MM.1S (cell line): Measurements from ENCODE around the gene CACNB3.

Experiments used
- CTCF ChIP-seq: fragments of 300-600 bp; sonication (generic); IDR thresholded peaks from 2 replicates; pipeline ENCODE4 v1.5.1; 2016; ENCODE audit warnings: antibody characterized with exemption, low read length, mixed read lengths
- EZH2 ChIP-seq: fragments of 300-600 bp; sonication (generic); optimal IDR thresholded peaks from 2 replicates; pipeline ENCODE3; 2017; ENCODE audit warnings: low read depth, mild to moderate bottlenecking, antibody characterized with exemption, low read length, mixed read lengths

GRCh38 chr12:48782457-48783395 lies 35.6 kb upstream of the CACNB3 start:
- TF ChIP-seq CTCF (no peak), EZH2 (no peak)
